GM19193 (cell line): ENCODE results near the gene MAP3K6.

Experiments used
- POLR2A ChIP-seq: IDR thresholded peaks from 4 replicates; pipeline ENCODE4 v1.6.1; 2011; ENCODE audit not compliant: insufficient read depth, insufficient read length; ENCODE audit errors: extremely low read depth

Gene MAP3K6, protein sequence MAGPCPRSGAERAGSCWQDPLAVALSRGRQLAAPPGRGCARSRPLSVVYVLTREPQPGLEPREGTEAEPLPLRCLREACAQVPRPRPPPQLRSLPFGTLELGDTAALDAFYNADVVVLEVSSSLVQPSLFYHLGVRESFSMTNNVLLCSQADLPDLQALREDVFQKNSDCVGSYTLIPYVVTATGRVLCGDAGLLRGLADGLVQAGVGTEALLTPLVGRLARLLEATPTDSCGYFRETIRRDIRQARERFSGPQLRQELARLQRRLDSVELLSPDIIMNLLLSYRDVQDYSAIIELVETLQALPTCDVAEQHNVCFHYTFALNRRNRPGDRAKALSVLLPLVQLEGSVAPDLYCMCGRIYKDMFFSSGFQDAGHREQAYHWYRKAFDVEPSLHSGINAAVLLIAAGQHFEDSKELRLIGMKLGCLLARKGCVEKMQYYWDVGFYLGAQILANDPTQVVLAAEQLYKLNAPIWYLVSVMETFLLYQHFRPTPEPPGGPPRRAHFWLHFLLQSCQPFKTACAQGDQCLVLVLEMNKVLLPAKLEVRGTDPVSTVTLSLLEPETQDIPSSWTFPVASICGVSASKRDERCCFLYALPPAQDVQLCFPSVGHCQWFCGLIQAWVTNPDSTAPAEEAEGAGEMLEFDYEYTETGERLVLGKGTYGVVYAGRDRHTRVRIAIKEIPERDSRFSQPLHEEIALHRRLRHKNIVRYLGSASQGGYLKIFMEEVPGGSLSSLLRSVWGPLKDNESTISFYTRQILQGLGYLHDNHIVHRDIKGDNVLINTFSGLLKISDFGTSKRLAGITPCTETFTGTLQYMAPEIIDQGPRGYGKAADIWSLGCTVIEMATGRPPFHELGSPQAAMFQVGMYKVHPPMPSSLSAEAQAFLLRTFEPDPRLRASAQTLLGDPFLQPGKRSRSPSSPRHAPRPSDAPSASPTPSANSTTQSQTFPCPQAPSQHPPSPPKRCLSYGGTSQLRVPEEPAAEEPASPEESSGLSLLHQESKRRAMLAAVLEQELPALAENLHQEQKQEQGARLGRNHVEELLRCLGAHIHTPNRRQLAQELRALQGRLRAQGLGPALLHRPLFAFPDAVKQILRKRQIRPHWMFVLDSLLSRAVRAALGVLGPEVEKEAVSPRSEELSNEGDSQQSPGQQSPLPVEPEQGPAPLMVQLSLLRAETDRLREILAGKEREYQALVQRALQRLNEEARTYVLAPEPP (N-terminal part only)

GRCh38 chr1:27366411-27367159 is at the start of gene MAP3K6:
TSS of gene MAP3K6 (minus strand) at chr1:27366961. CDS start at chr1:27366597, 364 bp downstream.
- TF ChIP-seq POLR2A, result no peak

- no peak for TF ChIP-seq POLR2A
These were observed 47.3 kb upstream of the MAP3K6 start for GRCh38 chr1:27414091-27414490.

- TF ChIP-seq POLR2A, result no peak
These were observed 46.2 kb upstream of the MAP3K6 start for GRCh38 chr1:27413004-27413403.

- no peak for TF ChIP-seq POLR2A
These were observed 45.7 kb upstream of the MAP3K6 start for GRCh38 chr1:27412502-27412901.

- no peak for TF ChIP-seq POLR2A
These were observed 43.9 kb upstream of the MAP3K6 start for GRCh38 chr1:27410709-27411108.

- TF ChIP-seq POLR2A, result no peak
These were observed 42.9 kb upstream of the MAP3K6 start for GRCh38 chr1:27409669-27410068.

DNA sequence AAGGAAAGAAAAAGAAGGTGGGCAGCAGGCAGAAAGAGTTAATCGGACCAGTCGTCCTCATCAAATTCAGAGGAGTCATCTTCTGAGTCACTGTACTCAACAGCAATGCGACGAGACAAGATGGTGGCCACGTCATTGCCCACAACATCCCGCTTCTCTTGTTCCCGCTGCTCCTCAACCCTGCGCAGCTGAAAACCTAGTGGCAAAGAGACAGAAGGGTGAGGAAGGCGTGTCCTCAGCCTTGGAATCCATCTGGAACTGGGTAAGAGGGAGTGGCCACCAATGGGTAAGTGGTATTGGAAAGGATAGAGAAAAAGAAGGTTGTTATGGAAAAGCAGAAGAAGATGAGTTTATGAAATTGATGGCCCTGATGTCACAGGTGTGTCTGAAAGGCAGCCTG is 41.4 kb upstream of the MAP3K6 start:
- no peak for TF ChIP-seq POLR2A

- no peak for TF ChIP-seq POLR2A
These were observed 39.6 kb upstream of the MAP3K6 start for GRCh38 chr1:27406362-27406680.

DNA sequence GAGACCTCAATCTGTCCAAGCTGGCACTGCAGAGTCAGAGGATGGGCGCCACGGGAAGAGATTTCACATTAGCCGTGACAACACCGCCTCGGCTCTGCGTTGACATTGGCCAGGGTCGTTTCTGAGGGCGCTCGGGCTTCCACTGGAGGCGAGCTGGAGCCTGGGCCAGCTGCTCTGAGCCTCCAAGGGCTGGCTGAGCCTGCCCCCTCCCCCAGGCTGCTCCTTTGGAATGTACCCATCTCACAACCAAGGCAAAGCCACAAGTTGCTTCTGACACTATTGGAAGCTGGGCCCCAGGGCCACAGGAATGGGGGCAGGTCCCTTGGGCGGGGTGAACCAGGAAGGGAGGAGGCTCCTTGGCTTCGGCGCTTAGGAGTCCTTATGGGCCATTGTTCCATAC is 38.3 kb upstream of the MAP3K6 start:
- TF ChIP-seq POLR2A, result no peak

- no peak for TF ChIP-seq POLR2A
These were observed 37.2 kb upstream of the MAP3K6 start for GRCh38 chr1:27403931-27404330.

DNA sequence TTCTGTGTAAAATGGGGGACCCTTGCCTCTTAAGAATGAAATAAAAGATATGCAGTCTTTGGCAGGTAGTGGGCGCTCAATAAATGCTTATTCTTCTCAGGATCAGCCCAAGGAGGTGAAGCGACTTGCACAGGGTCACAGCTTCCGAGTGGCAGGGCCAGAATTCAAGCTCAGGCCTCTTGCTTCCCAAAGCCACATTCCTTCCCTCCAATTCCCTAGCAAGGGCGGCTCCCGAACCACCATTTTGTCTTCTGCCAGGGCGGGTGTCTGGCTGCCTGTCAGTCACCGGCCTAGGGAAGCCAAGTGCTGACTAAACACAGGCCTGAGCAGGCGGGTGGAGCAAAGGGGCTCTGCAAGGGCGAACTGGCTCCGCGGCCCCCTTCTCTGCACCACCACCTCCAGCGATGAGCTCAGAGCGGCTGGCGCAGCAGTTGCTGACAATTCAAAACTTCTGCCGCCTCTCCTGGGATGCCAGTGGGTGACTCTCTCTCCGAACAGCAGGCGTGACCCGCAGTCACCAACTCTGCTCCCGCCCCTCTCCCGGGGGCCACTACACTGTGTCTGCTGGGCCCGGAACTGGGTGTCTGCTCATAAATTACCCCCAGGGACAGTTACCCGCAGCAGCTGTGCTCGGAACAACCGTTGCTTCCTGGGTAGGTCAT is 36.4 kb upstream of the MAP3K6 start:
- TF ChIP-seq POLR2A, result peak; percentile 39

GRCh38 chr1:27402349-27402754 is 35.6 kb upstream of the MAP3K6 start:
- TF ChIP-seq POLR2A, result no peak

DNA sequence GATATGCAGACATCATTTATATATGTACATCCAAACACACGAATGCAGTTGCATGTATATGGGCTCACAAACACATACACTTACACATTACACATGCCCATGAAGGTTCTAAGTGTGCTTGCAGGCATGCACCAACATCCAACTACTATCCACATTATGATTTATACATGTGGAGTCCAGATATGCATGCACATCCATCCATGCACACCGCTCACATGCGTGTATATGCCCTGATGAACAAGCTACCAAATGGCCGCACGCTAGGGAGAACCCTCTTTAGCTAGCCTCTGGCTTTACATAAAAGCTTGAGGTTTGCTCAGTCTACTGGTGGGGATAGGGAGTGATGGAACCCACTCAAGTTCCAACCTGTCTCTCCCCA is 34.2 kb upstream of the MAP3K6 start:
- TF ChIP-seq POLR2A, result no peak
